Caco-2 (cell line): ENCODE data around the gene RBM11. TPM values are rescaled to one million over a fixed set of nuclear protein-coding genes. Genes with fewer than 3 reads are reported as not detected.

Experiments
- BruUV-seq: library from RNA; stranded (reverse); fragments of 400-500 nt; replicated peaks from 2 replicates; lab custom pipeline; 2021; lab: Mats Ljungman, UMichigan
- CTCF ChIA-PET: fragments of 300-600 bp; sonication (Branson Sonifier 250); formaldehyde crosslinking; loops from one replicate; lab custom pipeline; 2022; ENCODE audit warnings: antibody characterized with exemption; lab: Charles Lee
- POLR2A ChIA-PET: fragments of 300-600 bp; sonication (Branson Sonifier 250); formaldehyde crosslinking; loops from one replicate; lab custom pipeline; 2022; ENCODE audit warnings: antibody characterized with exemption; lab: Charles Lee
- DNase-seq, 2 experiments: peaks; one replicate each; pipeline versions ENCODE4 v3.0.0 to v3.0.0-alpha.2; 2020 to 2022
- H3K27me3 ChIP-seq: replicated peaks from 2 replicates; pipeline ENCODE4 v1.6.0; 2011; ENCODE audit warnings: low read length; ENCODE audit not compliant: control insufficient read depth, insufficient read depth
- H3K36me3 ChIP-seq: 2 replicates; pipeline ENCODE4 v1.5.1; 2011; ENCODE audit warnings: low read length; ENCODE audit not compliant: control insufficient read depth, insufficient read depth
- H3K4me1 ChIP-seq: fragments of 250-450 bp; sonication (Bioruptor Pico); 2 replicates; pipeline ENCODE4 v1.5.1; 2020; ENCODE audit warnings: mild to moderate bottlenecking
- H3K4me3 ChIP-seq: 2 replicates; pipeline ENCODE4 v1.5.1; 2011; ENCODE audit warnings: low read depth, mild to moderate bottlenecking, control low read depth, low read length
- H3K9me3 ChIP-seq: fragments of 250-450 bp; sonication (Bioruptor Pico); 2 replicates; pipeline ENCODE4 v1.5.1; 2020; ENCODE audit warnings: mild to moderate bottlenecking, moderate library complexity
- H3K27ac Mint-ChIP-seq: one replicate; pipeline ENCODE4 v1.8.0; 2022; ENCODE audit warnings: mixed read lengths; ENCODE audit not compliant: unreplicated experiment
- H3K27me3 Mint-ChIP-seq: one replicate; pipeline ENCODE4 v1.8.0; 2022; ENCODE audit warnings: mixed read lengths; ENCODE audit not compliant: insufficient read depth, unreplicated experiment
- H3K36me3 Mint-ChIP-seq: one replicate; pipeline ENCODE4 v1.8.0; 2022; ENCODE audit warnings: mild to moderate bottlenecking, mixed read lengths; ENCODE audit not compliant: insufficient read depth, unreplicated experiment
- H3K4me1 Mint-ChIP-seq: one replicate; pipeline ENCODE4 v1.8.0; 2022; ENCODE audit warnings: low read depth, mixed read lengths; ENCODE audit not compliant: unreplicated experiment
- H3K4me3 Mint-ChIP-seq: one replicate; pipeline ENCODE4 v1.8.0; 2022; ENCODE audit warnings: mild to moderate bottlenecking, moderate library complexity, mixed read lengths; ENCODE audit not compliant: unreplicated experiment
- H3K9me3 Mint-ChIP-seq: one replicate; pipeline ENCODE4 v1.8.0; 2022; ENCODE audit warnings: mixed read lengths; ENCODE audit not compliant: unreplicated experiment
- intact Hi-C: fragments of 100-400 bp; cut with micrococcal nuclease; formaldehyde crosslinking; loops from one replicate; pipeline ENCODE4 v1.10.0; 2022; ENCODE audit not compliant: unreplicated experiment
- total RNA-seq: library from RNA; stranded (reverse); gene quantifications from 2 replicates; pipeline ENCODE4 v1.2.3, GENCODE V29; 2022
- TF ChIP-seq, protein P1 (sequence below), 2 experiments: fragments of 200-600 bp in 1 of 2; IDR thresholded peaks; 1 replicate in 1 of 2; 2 replicates in 1 of 2; pipeline versions ENCODE4 v1.5.1 to v1.8.0; 2011 to 2022; ENCODE audit warnings: antibody characterized with exemption in 1 of 2, control low read depth in 1 of 2, inconsistent platforms in 1 of 2, low read depth in 1 of 2, low read length in 1 of 2, mild to moderate bottlenecking in 1 of 2, moderate library complexity in 1 of 2; ENCODE audit not compliant: insufficient read depth in 1 of 2, severe bottlenecking in 1 of 2, unreplicated experiment in 1 of 2

Gene RBM11
- total RNA-seq, 1 experiment from 2014 or later, result 0.61 TPM

- Mint-ChIP-seq H3K9me3 (peaks cover 19% of the 10 kb centered on the region), H3K4me3 (no peak overlapping the region), H3K4me1 (no peaks in the 10 kb centered on the region), H3K27me3 (no peaks in the 10 kb centered on the region), H3K36me3 (no peaks in the 10 kb centered on the region), H3K27ac (no peak overlapping the region)
- TF ChIP-seq, protein P1, sequence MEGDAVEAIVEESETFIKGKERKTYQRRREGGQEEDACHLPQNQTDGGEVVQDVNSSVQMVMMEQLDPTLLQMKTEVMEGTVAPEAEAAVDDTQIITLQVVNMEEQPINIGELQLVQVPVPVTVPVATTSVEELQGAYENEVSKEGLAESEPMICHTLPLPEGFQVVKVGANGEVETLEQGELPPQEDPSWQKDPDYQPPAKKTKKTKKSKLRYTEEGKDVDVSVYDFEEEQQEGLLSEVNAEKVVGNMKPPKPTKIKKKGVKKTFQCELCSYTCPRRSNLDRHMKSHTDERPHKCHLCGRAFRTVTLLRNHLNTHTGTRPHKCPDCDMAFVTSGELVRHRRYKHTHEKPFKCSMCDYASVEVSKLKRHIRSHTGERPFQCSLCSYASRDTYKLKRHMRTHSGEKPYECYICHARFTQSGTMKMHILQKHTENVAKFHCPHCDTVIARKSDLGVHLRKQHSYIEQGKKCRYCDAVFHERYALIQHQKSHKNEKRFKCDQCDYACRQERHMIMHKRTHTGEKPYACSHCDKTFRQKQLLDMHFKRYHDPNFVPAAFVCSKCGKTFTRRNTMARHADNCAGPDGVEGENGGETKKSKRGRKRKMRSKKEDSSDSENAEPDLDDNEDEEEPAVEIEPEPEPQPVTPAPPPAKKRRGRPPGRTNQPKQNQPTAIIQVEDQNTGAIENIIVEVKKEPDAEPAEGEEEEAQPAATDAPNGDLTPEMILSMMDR (IDR thresholded peaks at IDR 0.05; ENCODE audit: insufficient read depth in 1 of 2, low read depth in 1 of 2, low read length in 1 of 2, severe bottlenecking in 1 of 2, unreplicated experiment in 1 of 2), result no peak
- Histone ChIP-seq H3K27me3 (no peaks in the 10 kb centered on the region), H3K9me3 (peaks cover 18% of the 10 kb centered on the region), H3K4me3 (no peak overlapping the region), H3K36me3 (no peaks in the 10 kb centered on the region), H3K4me1 (no peaks in the 10 kb centered on the region)
- no peak for DNase-seq
- intact Hi-C loops, result no loop called here
- CTCF ChIA-PET, result no interaction called here
- POLR2A ChIA-PET, result no interaction called here
- no TSS peak for BruUV-seq
These were observed 13.4 kb downstream of the RBM11 start for GRCh38 chr21:14229399-14229798.

- no peaks in the 10 kb centered on the region for H3K36me3 Mint-ChIP-seq
These were observed 19.1 kb downstream of the RBM11 start for GRCh38 chr21:14235101-14235500.

DNA sequence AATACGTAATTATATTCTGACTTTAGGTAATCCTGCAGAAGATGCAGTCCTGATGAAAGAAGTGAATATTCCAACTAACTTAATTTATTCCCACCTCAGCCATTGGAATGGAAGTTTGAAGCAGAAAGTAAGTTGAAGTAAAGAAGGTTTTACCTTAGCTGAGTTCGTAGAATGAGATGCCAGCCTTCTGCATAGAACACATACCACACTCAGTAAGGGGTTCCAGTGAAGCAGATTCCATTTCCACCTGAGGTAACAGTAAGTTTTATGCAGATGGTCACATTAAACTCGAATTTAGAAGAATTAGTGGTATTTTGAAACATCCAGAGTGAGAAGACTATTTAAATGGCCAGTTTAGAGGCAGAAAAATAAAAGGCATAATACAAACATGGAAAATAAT is 20.2 kb downstream of the RBM11 start:
- Mint-ChIP-seq H3K9me3 (peaks cover 11% of the 10 kb centered on the region), H3K4me1 (peaks cover 9% of the 10 kb centered on the region), H3K4me3 (no peak overlapping the region), H3K27me3 (no peaks in the 10 kb centered on the region), H3K27ac (no peak overlapping the region), H3K36me3 (no peaks in the 10 kb centered on the region)
- H3K36me3 ChIP-seq, result no peaks in the 10 kb centered on the region
- ChIA-PET CTCF (no interaction called here), POLR2A (no interaction called here)
- H3K9me3 ChIP-seq, result peaks cover 4% of the 10 kb centered on the region
- no peaks in the 10 kb centered on the region for H3K27me3 ChIP-seq
- no TSS peak for BruUV-seq
- intact Hi-C loops, result no loop called here
- H3K4me3 ChIP-seq, result no peak overlapping the region
- TF ChIP-seq, protein P1 (IDR thresholded peaks at IDR 0.05; ENCODE audit: insufficient read depth in 1 of 2, low read depth in 1 of 2, low read length in 1 of 2, severe bottlenecking in 1 of 2, unreplicated experiment in 1 of 2), result no peak
- H3K4me1 ChIP-seq, result no peaks in the 10 kb centered on the region
- DNase-seq, result no peak

More at GRCh38 chr21:14235101-14235500, 19.1 kb downstream of the RBM11 start:
- H3K9me3 Mint-ChIP-seq, result peaks cover 6% of the 10 kb centered on the region
- TF ChIP-seq, protein P1 (IDR thresholded peaks at IDR 0.05; ENCODE audit: insufficient read depth in 1 of 2, low read depth in 1 of 2, low read length in 1 of 2, severe bottlenecking in 1 of 2, unreplicated experiment in 1 of 2), result no peak
- H3K4me1 Mint-ChIP-seq, result no peaks in the 10 kb centered on the region
- ChIA-PET POLR2A (no interaction called here), CTCF (no interaction called here)
- H3K9me3 ChIP-seq, result peaks cover 9% of the 10 kb centered on the region
- intact Hi-C loops, result no loop called here
- H3K27me3 Mint-ChIP-seq, result no peaks in the 10 kb centered on the region
- H3K27ac Mint-ChIP-seq, result no peak overlapping the region
- no peak overlapping the region for H3K4me3 Mint-ChIP-seq
- H3K4me1 ChIP-seq, result no peaks in the 10 kb centered on the region
- H3K4me3 ChIP-seq, result no peak overlapping the region
- BruUV-seq, result no TSS peak
- DNase-seq, result no peak
- no peaks in the 10 kb centered on the region for H3K27me3 ChIP-seq
- H3K36me3 ChIP-seq, result no peaks in the 10 kb centered on the region
